Fibroblast of lung (primary cell): Measurements from ENCODE around the gene SWT1. TPM values are rescaled to one million over a fixed set of nuclear protein-coding genes. Genes with fewer than 3 reads are reported as not detected.

Experiments
- DNase-seq, 2 donors: peaks; one replicate each; pipeline versions ENCODE4 v3.0.0 to v3.0.0-alpha.2; 2010; ENCODE audit warnings: low read depth in 2 of 2
- H2AFZ ChIP-seq: 2 replicates; pipeline ENCODE4 v1.5.1; 2012; ENCODE audit warnings: low read length, control low read depth, inconsistent platforms
- H3K27ac ChIP-seq: 2 replicates; pipeline ENCODE4 v1.5.1; 2011; ENCODE audit warnings: low read length, control low read depth; ENCODE audit not compliant: insufficient read depth
- H3K27me3 ChIP-seq: 2 replicates; pipeline ENCODE4 v1.5.1; 2011; ENCODE audit warnings: mild to moderate bottlenecking, low read length; ENCODE audit not compliant: control insufficient read depth, insufficient read depth
- H3K36me3 ChIP-seq: 2 replicates; pipeline ENCODE4 v1.5.1; 2011; ENCODE audit warnings: low read length; ENCODE audit not compliant: control insufficient read depth, insufficient read depth
- H3K4me1 ChIP-seq: 2 replicates; pipeline ENCODE4 v1.5.1; 2011; ENCODE audit warnings: low read length; ENCODE audit not compliant: control insufficient read depth, insufficient read depth; ENCODE audit errors: extremely low read depth
- H3K4me2 ChIP-seq: 2 replicates; pipeline ENCODE4 v1.5.1; 2011; ENCODE audit warnings: low read length, control low read depth; ENCODE audit not compliant: insufficient read depth; ENCODE audit errors: extremely low read depth
- H3K4me3 ChIP-seq, 4 experiments: fragments of 200-600 bp in 1 of 4; sonication (generic) in 1 of 4; replicated peaks in 1 of 4; 2 replicates each; pipeline ENCODE4 v1.5.1; 2011 to 2016; ENCODE audit warnings: low read length in 4 of 4, low read depth in 3 of 4, mild to moderate bottlenecking in 3 of 4, control low read depth in 2 of 4, inconsistent platforms in 1 of 4, mixed read lengths in 1 of 4; ENCODE audit not compliant: insufficient read depth in 1 of 4; ENCODE audit errors: control extremely low read depth in 1 of 4
- H3K79me2 ChIP-seq: 2 replicates; pipeline ENCODE4 v1.5.1; 2012; ENCODE audit warnings: mild to moderate bottlenecking, low read length, inconsistent platforms; ENCODE audit not compliant: control insufficient read depth, insufficient read depth
- H3K9ac ChIP-seq: 2 replicates; pipeline ENCODE4 v1.5.1; 2011; ENCODE audit warnings: mild to moderate bottlenecking, low read length, control low read depth; ENCODE audit not compliant: insufficient read depth
- H3K9me3 ChIP-seq: 2 replicates; pipeline ENCODE4 v1.5.1; 2012; ENCODE audit warnings: low read depth, low read length; ENCODE audit not compliant: control insufficient read depth, insufficient read depth
- H4K20me1 ChIP-seq: 2 replicates; pipeline ENCODE4 v1.5.1; 2011; ENCODE audit warnings: low read length; ENCODE audit not compliant: control insufficient read depth, insufficient read depth; ENCODE audit errors: extremely low read depth
- EZH2 ChIP-seq: IDR thresholded peaks from 2 replicates; pipeline ENCODE4 v1.5.1; 2012; ENCODE audit warnings: low read length, control low read depth, mild to moderate bottlenecking; ENCODE audit errors: missing control alignments
- polyA plus RNA-seq, 2 donors: library from polyadenylated mRNA; depleted of rRNA in 1 of 2; stranded (reverse) in 1 of 2; unstranded in 1 of 2; fragments of >200 nt; gene quantifications; 2 replicates each; pipeline ENCODE4 v1.2.1, GENCODE V29; 2011 to 2012; ENCODE audit warnings: missing spikeins in 1 of 2
- total RNA-seq: library from RNA; depleted of rRNA; stranded (reverse); fragments of >200 nt; gene quantifications from 2 replicates; pipeline ENCODE4 v1.2.1, GENCODE V29; 2014
- TF ChIP-seq, protein P1 (sequence below), 2 donors: IDR thresholded peaks in 1 of 2; conservative IDR thresholded peaks in 1 of 2; 1 replicate in 1 of 2; 2 replicates in 1 of 2; pipeline ENCODE4 v1.5.1; 2011 to 2012; ENCODE audit warnings: low read length in 2 of 2, control low read depth in 1 of 2, inconsistent platforms in 1 of 2, low read depth in 1 of 2, mild to moderate bottlenecking in 1 of 2

SWT1 gene
- total and polyA plus RNA-seq, 2 donors (not counting 1 experiment from before 2014, with no cell fraction given): 3.4 to 8.4 TPM

- H3K79me2 ChIP-seq: no peaks in the 10 kb centered on the region
- no peak overlapping the region for H3K4me2 ChIP-seq
- H3K36me3 ChIP-seq: no peaks in the 10 kb centered on the region
- no peaks in the 10 kb centered on the region for H4K20me1 ChIP-seq
- no peak for TF ChIP-seq EZH2
- TF ChIP-seq, protein P1, sequence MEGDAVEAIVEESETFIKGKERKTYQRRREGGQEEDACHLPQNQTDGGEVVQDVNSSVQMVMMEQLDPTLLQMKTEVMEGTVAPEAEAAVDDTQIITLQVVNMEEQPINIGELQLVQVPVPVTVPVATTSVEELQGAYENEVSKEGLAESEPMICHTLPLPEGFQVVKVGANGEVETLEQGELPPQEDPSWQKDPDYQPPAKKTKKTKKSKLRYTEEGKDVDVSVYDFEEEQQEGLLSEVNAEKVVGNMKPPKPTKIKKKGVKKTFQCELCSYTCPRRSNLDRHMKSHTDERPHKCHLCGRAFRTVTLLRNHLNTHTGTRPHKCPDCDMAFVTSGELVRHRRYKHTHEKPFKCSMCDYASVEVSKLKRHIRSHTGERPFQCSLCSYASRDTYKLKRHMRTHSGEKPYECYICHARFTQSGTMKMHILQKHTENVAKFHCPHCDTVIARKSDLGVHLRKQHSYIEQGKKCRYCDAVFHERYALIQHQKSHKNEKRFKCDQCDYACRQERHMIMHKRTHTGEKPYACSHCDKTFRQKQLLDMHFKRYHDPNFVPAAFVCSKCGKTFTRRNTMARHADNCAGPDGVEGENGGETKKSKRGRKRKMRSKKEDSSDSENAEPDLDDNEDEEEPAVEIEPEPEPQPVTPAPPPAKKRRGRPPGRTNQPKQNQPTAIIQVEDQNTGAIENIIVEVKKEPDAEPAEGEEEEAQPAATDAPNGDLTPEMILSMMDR (conservative IDR thresholded peaks at IDR 0.05 in 1 of 2, IDR thresholded peaks at IDR 0.05 in 1 of 2; ENCODE audit: low read depth in 1 of 2, low read length in 2 of 2): no peak
- H3K9me3 ChIP-seq: no peaks in the 10 kb centered on the region
- H2AFZ ChIP-seq: no peak overlapping the region
- no peak overlapping the region for H3K4me3 ChIP-seq
- no peak for DNase-seq
- no peaks in the 10 kb centered on the region for H3K4me1 ChIP-seq
- no peak overlapping the region for H3K27ac ChIP-seq
- H3K9ac ChIP-seq: no peak overlapping the region
- no peaks in the 10 kb centered on the region for H3K27me3 ChIP-seq
These were observed 84.2 kb downstream of the SWT1 start for GRCh38 chr1:185241127-185241526.

DNA sequence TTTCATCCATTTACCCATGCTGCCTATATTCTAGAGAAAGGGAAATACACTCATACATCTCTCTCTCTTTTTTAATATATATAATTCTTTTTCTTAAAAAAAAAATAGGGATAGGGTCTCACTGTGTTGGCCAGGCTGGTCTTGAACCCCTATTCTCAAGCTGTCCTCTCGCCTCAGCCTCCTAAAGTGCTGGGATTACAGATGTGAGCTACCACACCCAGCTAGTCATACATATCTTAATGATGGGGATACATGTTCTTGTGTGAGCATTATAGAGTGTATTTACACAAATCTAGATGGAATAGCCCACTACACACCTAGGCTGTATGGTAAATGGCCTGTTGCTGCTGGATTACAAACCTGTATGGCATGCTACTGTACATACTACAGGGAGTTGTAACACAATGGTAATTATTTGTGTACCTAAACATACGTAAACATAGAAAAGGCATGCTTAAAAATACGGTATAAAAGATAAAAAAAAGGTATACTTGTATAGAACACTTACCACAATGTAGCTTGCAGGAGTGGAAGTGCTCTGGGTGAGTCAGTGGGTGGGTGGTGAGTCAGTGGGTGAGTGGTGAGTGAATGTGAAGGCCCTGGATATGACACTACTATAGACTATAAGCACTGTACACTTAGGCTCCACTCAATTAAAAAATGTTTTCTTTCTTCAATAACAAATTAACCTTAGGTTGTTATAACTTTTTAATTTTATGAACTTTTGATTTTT, 87.2 kb downstream of the SWT1 start:
- Histone ChIP-seq H3K36me3 (no peaks in the 10 kb centered on the region), H4K20me1 (no peaks in the 10 kb centered on the region), H2AFZ (no peak overlapping the region), H3K79me2 (no peaks in the 10 kb centered on the region), H3K4me3 (no peak overlapping the region), H3K9ac (no peak overlapping the region), H3K4me2 (no peak overlapping the region), H3K27ac (no peak overlapping the region), H3K4me1 (no peaks in the 10 kb centered on the region), H3K9me3 (no peaks in the 10 kb centered on the region), H3K27me3 (no peaks in the 10 kb centered on the region)
- peak; percentile 71 to 91 for DNase-seq
- TF ChIP-seq, protein P1 (conservative IDR thresholded peaks at IDR 0.05 in 1 of 2, IDR thresholded peaks at IDR 0.05 in 1 of 2; ENCODE audit: low read depth in 1 of 2, low read length in 2 of 2): no peak
- TF ChIP-seq EZH2: no peak

GRCh38 chr1:185245466-185245865, 88.5 kb downstream of the SWT1 start:
- DNase-seq: peak in 1 of 2 donors; percentile 44
- Histone ChIP-seq H3K9ac (no peak overlapping the region), H3K4me3 (no peak overlapping the region), H3K9me3 (no peaks in the 10 kb centered on the region), H3K27me3 (no peaks in the 10 kb centered on the region), H3K27ac (no peak overlapping the region), H3K4me1 (no peaks in the 10 kb centered on the region), H3K36me3 (no peaks in the 10 kb centered on the region), H3K4me2 (no peak overlapping the region), H4K20me1 (no peaks in the 10 kb centered on the region), H2AFZ (no peak overlapping the region), H3K79me2 (no peaks in the 10 kb centered on the region)
- TF ChIP-seq, protein P1 (conservative IDR thresholded peaks at IDR 0.05 in 1 of 2, IDR thresholded peaks at IDR 0.05 in 1 of 2; ENCODE audit: low read depth in 1 of 2, low read length in 2 of 2): no peak
- TF ChIP-seq EZH2: no peak
